Measurements from ENCODE around the gene MACROD1.
"Not testable (repeated sequence)": the region's sequence is repeated elsewhere in the genome, so short reads cannot be mapped to it uniquely, and the experiment has no call there.

Gene MACROD1

GRCh38 chr11:64185175-64185692, 19.3 kb upstream of the MACROD1 start:
- DNase-seq, result peak; percentile 88

- DNase-seq, result no peak
Observed at GRCh38 chr11:64183890-64184289, 18.0 kb upstream of the MACROD1 start.

- DNase-seq, result peak; percentile 94
Observed at GRCh38 chr11:64181506-64182411, 15.8 kb upstream of the MACROD1 start.

GRCh38 chr11:64180891-64181290, 15.0 kb upstream of the MACROD1 start:
- DNase-seq, result no peak

GRCh38 chr11:64178951-64179639, 13.2 kb upstream of the MACROD1 start:
- no peak for DNase-seq

- no peak for DNase-seq
Observed at GRCh38 chr11:64178203-64178602, 12.3 kb upstream of the MACROD1 start.

GRCh38 chr11:64176751-64177150, 10.8 kb upstream of the MACROD1 start:
- DNase-seq, result no peak

GRCh38 chr11:64173616-64174355, 7.9 kb upstream of the MACROD1 start:
- no peak for DNase-seq

- no peak for DNase-seq
Observed at GRCh38 chr11:64170419-64170818, 4.5 kb upstream of the MACROD1 start.

GRCh38 chr11:64165481-64165841, 452 bp downstream of the MACROD1 start:
- peak; percentile 25 for DNase-seq

GRCh38 chr11:64164392-64165312, 1.3 kb downstream of the MACROD1 start:
- peak; percentile 29 for DNase-seq

GRCh38 chr11:64163951-64164350, 2.0 kb downstream of the MACROD1 start:
- DNase-seq, result no peak

- not testable (repeated sequence) for DNase-seq
Observed at GRCh38 chr11:64162769-64163168, 3.1 kb downstream of the MACROD1 start.

- DNase-seq, result no peak
Observed at GRCh38 chr11:64161037-64161436, 4.9 kb downstream of the MACROD1 start.

GRCh38 chr11:64157631-64158394, 8.1 kb downstream of the MACROD1 start:
- DNase-seq, result no peak

- DNase-seq, result no peak
Observed at GRCh38 chr11:64156235-64157011, 9.5 kb downstream of the MACROD1 start.

GRCh38 chr11:64153812-64154211, 12.1 kb downstream of the MACROD1 start:
- DNase-seq, result no peak

GRCh38 chr11:64152841-64153691, 12.8 kb downstream of the MACROD1 start:
- peak; percentile 54 for DNase-seq

GRCh38 chr11:64151337-64151736, 14.6 kb downstream of the MACROD1 start:
- no peak for DNase-seq

Data from EL (cell line).